A549 (cell line): ENCODE results near the gene SPC24.

ENCODE experiments used
- BHLHE40 ChIP-seq: IDR thresholded peaks from 2 replicates; pipeline ENCODE4 v1.6.1; 2012; ENCODE audit warnings: low read depth, low read length, inconsistent platforms
- CEBPB ChIP-seq, 2 experiments: fragments of >200 bp in 1 of 2; sonication (Bioruptor Twin) in 1 of 2; formaldehyde crosslinking in 1 of 2; IDR thresholded peaks; 2 replicates each; pipeline ENCODE4 v1.6.1; 2012 to 2016
- EP300 ChIP-seq, 2 experiments: fragments of >200 bp; sonication (Bioruptor Twin); formaldehyde crosslinking; IDR thresholded peaks; 2 replicates in 1 of 2; 3 replicates in 1 of 2; pipeline ENCODE4 v1.6.1; 2016 to 2017
- POLR2A ChIP-seq: IDR thresholded peaks from 2 replicates; pipeline ENCODE4 v1.6.1; 2012; ENCODE audit warnings: mild to moderate bottlenecking, low read length
- POLR2AphosphoS2 ChIP-seq: conservative IDR thresholded peaks from 2 replicates; pipeline ENCODE4 v1.6.1; 2012; ENCODE audit warnings: low read length, improper control_type of control experiment, inconsistent platforms
- TF ChIP-seq, protein P1 (sequence below): fragments of >200 bp; sonication (Bioruptor Twin); formaldehyde crosslinking; IDR thresholded peaks from 3 replicates; pipeline ENCODE4 v1.5.1; 2016

GRCh38 chr19:11196406-11197287 is 41.1 kb upstream of the SPC24 start:
- TF ChIP-seq POLR2A (no peak), EP300 (IDR thresholded peaks at IDR 0.05) (no peak), POLR2AphosphoS2 (no peak), CEBPB (IDR thresholded peaks at IDR 0.05) (no peak), BHLHE40 (no peak)
- TF ChIP-seq, protein P1, sequence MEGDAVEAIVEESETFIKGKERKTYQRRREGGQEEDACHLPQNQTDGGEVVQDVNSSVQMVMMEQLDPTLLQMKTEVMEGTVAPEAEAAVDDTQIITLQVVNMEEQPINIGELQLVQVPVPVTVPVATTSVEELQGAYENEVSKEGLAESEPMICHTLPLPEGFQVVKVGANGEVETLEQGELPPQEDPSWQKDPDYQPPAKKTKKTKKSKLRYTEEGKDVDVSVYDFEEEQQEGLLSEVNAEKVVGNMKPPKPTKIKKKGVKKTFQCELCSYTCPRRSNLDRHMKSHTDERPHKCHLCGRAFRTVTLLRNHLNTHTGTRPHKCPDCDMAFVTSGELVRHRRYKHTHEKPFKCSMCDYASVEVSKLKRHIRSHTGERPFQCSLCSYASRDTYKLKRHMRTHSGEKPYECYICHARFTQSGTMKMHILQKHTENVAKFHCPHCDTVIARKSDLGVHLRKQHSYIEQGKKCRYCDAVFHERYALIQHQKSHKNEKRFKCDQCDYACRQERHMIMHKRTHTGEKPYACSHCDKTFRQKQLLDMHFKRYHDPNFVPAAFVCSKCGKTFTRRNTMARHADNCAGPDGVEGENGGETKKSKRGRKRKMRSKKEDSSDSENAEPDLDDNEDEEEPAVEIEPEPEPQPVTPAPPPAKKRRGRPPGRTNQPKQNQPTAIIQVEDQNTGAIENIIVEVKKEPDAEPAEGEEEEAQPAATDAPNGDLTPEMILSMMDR = no peak
